ENCODE data around the gene OR2A14.

DNA sequence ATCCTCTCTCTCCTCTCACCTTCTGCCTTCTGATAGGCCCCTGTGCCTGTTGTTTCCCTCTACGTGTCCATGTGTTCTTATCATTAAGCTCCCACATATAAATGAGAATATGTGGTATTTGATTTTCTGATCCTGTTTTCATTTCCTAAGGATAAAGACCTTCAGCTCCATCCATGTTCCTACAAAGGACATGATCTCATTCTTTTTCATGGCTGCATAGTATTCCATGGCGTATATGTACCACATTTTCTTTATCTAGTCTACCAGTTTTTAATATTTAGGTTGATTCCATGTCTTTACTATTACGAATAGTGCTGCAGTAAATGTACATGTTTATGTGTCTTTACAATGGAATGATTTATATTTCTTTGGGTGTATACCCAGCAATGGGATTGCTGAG is 32.3 kb upstream of the OR2A14 start:
- TF ChIP-seq, protein P1, sequence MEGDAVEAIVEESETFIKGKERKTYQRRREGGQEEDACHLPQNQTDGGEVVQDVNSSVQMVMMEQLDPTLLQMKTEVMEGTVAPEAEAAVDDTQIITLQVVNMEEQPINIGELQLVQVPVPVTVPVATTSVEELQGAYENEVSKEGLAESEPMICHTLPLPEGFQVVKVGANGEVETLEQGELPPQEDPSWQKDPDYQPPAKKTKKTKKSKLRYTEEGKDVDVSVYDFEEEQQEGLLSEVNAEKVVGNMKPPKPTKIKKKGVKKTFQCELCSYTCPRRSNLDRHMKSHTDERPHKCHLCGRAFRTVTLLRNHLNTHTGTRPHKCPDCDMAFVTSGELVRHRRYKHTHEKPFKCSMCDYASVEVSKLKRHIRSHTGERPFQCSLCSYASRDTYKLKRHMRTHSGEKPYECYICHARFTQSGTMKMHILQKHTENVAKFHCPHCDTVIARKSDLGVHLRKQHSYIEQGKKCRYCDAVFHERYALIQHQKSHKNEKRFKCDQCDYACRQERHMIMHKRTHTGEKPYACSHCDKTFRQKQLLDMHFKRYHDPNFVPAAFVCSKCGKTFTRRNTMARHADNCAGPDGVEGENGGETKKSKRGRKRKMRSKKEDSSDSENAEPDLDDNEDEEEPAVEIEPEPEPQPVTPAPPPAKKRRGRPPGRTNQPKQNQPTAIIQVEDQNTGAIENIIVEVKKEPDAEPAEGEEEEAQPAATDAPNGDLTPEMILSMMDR (IDR thresholded peaks at IDR 0.05; ENCODE audit: insufficient read depth, low read length) = no peak
- TF ChIP-seq POLR2AphosphoS5 (IDR thresholded peaks at IDR 0.05; ENCODE audit: low read depth) = no peak
- TF ChIP-seq, protein P2, sequence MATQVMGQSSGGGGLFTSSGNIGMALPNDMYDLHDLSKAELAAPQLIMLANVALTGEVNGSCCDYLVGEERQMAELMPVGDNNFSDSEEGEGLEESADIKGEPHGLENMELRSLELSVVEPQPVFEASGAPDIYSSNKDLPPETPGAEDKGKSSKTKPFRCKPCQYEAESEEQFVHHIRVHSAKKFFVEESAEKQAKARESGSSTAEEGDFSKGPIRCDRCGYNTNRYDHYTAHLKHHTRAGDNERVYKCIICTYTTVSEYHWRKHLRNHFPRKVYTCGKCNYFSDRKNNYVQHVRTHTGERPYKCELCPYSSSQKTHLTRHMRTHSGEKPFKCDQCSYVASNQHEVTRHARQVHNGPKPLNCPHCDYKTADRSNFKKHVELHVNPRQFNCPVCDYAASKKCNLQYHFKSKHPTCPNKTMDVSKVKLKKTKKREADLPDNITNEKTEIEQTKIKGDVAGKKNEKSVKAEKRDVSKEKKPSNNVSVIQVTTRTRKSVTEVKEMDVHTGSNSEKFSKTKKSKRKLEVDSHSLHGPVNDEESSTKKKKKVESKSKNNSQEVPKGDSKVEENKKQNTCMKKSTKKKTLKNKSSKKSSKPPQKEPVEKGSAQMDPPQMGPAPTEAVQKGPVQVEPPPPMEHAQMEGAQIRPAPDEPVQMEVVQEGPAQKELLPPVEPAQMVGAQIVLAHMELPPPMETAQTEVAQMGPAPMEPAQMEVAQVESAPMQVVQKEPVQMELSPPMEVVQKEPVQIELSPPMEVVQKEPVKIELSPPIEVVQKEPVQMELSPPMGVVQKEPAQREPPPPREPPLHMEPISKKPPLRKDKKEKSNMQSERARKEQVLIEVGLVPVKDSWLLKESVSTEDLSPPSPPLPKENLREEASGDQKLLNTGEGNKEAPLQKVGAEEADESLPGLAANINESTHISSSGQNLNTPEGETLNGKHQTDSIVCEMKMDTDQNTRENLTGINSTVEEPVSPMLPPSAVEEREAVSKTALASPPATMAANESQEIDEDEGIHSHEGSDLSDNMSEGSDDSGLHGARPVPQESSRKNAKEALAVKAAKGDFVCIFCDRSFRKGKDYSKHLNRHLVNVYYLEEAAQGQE (IDR thresholded peaks at IDR 0.05; ENCODE audit: insufficient replicate concordance, low read depth) = no peak
- TF ChIP-seq GABPA (IDR thresholded peaks at IDR 0.05; ENCODE audit: low read depth) = no peak
- no peak for TF ChIP-seq SPI1 (IDR thresholded peaks at IDR 0.05; ENCODE audit: borderline replicate concordance, low read depth)

Data from HL-60 (cell line).